Measurements from ENCODE around the gene CLASP2.
"Not testable (repeated sequence)": the region's sequence is repeated elsewhere in the genome, so short reads cannot be mapped to it uniquely, and the experiment has no call there.

The CLASP2 gene

GRCh38 chr3:33538678-33539339, 179.2 kb downstream of the CLASP2 start:
- DNase-seq = no peak

GRCh38 chr3:33537133-33537532, 180.9 kb downstream of the CLASP2 start:
- no peak for DNase-seq

DNA sequence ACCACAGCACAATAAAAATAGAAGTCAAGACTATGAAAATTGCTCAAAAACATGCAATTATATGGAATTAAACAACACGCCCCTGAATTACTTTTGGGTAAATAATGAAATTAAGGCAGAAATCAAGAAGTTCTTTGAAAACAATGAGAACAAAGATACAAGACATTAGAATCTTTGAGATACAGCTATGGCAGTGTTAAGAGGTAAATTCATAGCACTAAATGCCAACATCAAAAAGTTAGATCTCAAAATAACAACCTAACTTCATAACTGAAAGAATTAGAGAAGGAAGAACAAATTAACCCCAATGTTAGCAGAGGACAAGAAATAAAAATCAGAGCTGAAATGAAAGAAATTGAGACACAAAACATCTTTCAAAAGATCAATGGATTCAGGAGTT, 191.3 kb downstream of the CLASP2 start:
- DNase-seq = no peak

- no peak for DNase-seq
Observed at GRCh38 chr3:33525232-33525631, 192.8 kb downstream of the CLASP2 start.

DNA sequence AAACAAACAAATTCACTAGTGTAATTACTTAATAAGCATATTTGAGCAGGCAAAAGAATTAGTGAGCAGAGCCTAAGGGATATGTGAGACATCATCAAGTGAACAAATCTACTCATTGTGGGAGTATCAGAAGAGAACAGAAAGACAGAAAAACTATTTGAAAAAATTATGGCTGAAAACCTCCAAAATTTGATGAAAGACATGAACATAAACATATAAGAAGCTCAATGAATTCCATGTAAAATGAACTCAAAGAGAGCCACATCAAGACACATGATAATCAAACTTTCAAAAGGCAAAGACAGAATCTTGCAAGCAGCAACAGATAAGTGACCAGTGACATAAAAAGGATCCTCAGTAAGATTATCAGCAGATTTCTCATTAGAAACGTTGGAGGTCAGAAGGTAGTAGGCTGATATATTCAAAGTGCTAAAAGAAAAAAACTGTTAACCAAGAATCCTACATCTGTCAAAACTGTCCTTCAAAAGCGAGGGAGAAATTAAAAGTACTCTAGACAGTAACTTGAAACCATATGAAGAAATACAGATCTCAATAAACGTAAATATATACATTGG, 194.9 kb downstream of the CLASP2 start:
- DNase-seq = no peak

GRCh38 chr3:33521736-33522135, 196.3 kb downstream of the CLASP2 start:
- DNase-seq = no peak

GRCh38 chr3:33513262-33513863, 204.7 kb downstream of the CLASP2 start:
- DNase-seq = no peak

DNA sequence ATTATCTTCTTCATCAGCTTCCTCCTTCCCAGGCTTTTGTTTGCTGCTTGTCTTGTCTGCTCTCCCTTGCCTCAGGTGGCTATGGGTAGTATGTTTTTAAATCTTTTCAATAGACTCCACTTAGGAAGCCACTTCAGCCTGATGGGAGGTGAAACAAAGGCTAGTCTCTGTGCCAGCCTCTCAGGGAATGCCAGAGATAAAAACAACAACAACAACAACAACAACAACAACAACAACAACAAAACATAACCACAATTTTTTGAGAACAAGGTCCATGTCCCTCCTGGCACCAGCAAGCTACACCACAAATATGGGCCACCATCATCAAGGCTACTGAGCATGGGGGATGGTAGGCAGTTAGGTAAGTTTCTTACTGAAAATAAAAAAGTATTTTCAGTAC, 213.0 kb downstream of the CLASP2 start:
- no peak for DNase-seq

- no peak for DNase-seq
Observed at GRCh38 chr3:33496449-33496848, 221.6 kb downstream of the CLASP2 start.

- no peak for DNase-seq
Observed at GRCh38 chr3:33491721-33492120, 226.3 kb downstream of the CLASP2 start.

GRCh38 chr3:33490641-33491241, 227.3 kb downstream of the CLASP2 start:
- no peak for DNase-seq

DNA sequence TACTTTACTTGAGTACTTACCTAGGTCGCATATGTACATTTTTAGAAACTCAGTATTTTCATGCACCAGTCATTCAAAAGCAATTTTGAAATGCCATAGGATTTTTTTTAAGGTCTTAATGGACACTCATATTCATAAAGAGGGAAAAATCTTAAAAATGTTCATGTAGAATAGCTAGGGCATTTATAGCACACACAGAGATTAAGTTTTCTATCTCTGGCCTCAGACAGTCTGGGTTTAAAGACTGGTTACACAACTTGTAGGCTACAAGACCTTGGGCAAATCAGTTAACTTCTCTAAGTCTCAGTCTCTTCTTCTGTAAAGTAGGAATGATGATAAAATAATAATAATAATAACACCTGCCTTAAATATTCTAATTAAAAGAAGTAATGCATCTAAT, 229.4 kb downstream of the CLASP2 start:
- no peak for DNase-seq

GRCh38 chr3:33488246-33488645, 229.8 kb downstream of the CLASP2 start:
- no peak for DNase-seq

- DNase-seq = no peak
Observed at GRCh38 chr3:33482111-33482521, 235.9 kb downstream of the CLASP2 start.

DNA sequence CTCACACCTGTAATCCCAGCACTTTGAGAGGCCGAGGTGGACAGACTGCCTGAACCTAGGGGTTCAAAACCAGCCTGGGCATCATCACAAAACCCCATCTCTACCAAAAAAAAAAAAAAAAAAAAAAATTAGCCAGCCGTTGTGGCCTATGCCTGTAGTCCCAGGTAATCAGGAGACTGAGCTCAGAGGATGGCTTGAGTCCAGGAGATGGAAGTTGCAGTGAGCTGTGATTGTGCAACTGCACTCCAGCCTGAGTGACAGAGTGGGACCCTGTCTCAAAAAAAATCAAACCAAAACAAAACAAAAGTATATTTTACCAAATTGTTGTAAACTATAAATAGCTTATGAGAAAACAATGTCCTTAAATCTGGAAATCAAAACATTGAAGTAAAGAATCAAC, 243.2 kb downstream of the CLASP2 start:
- no peak for DNase-seq

DNA sequence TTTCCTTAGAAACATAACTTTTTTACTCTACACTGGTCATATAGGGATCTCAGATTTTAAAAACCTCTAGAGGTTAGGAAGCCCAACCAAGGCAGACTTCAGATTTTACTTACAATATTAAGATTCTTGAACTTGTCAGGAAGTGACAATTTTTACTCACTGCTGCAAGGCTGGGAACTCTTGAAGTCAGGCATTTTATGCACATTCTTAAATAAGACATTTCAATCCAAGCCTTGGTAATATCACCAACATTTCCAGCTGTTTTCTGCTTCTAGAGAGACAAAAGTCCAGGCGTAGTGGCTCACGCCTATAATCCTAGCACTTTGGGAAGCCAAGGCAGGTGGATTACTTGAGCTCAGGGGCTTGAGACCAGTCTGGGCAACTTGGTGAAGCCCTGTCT, 244.2 kb downstream of the CLASP2 start:
- DNase-seq = no peak

DNA sequence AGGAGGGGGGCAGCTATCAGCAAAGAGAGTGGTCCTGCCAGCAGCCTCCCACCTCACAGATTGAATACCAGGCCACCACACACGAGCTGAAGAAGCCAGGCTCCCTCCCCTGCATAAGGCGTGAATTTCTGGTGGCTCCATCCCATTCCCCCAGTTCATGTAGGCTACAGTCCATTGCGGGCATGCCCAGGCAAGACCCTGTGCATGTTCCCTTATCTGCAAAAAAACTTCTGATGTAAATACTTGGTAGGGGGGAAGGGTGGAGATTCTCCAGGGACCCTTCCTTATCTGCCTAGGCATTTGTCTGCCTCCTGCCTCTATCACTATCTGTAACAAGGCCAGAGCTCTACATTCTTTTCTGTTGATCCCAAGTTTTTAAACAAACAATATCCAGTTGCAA, 250.3 kb downstream of the CLASP2 start:
- no peak for DNase-seq

GRCh38 chr3:33461097-33461496, 257.0 kb downstream of the CLASP2 start:
- no peak for DNase-seq

DNA sequence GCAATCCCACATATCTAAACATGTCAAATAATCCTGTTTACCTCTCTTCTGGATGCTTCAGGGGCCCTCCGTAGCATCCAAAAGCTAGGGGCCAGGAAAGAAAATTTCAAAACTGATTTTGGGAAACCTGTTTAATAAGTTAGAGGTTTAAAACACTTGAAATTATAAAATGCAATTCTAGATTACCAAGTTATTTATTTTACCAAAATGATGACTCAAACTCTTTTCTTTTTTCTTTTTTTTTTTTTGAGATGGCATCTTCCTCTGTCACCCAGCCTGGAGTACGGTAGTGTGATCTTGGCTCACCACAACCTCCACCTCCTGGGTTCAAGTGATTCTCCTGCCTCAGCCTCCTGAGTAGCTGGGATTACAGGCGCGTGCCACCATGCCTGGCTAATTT, 258.5 kb downstream of the CLASP2 start:
- not testable (repeated sequence) for DNase-seq

GRCh38 chr3:33458446-33458845, 259.6 kb downstream of the CLASP2 start:
- DNase-seq = no peak

GRCh38 chr3:33456756-33457155, 261.3 kb downstream of the CLASP2 start:
- DNase-seq = no peak

DNA sequence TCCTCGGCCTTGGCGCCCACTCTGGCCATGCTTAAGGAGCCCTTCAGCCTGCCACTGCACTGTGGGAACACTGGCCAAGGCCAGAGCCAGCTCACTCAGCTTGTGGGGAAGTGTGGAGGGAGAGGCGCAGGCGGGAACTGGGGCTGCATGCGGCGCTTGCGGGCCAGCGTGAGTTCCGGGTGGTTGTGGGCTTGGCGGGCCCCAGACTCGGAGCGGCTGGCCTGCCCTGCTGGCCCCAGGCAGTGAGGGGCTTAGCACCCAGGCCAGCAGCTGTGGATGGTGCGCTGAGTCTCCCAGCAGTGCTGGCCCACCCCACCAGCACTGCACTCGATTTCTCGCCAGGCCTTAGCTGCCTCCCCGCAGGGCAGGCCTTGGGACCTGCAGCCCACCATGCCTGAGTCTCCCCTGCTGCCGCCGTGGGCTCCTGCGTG, 264.7 kb downstream of the CLASP2 start:
- no peak for DNase-seq

DNA sequence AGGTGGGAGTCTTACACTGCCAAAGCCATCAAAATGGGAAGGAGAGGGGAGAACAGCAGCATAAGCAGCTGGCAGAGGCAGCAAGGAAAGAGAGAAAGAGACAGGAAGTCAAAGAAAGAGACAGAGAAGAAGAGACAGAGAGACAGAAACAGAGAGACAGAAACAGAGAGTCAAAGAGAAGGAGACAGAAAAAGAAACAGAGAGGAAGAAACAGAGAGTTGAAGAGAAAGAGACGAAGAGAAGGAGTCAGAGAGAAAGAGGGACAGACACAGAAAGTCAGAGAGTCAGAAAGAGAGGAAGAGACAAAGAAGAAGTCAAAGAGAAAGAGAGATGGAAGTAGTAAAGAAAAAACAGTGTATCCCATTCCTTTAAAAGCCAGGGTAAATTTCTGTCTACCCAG, 266.1 kb downstream of the CLASP2 start:
- DNase-seq = not testable (repeated sequence)

GRCh38 chr3:33447958-33448357, 270.1 kb downstream of the CLASP2 start:
- DNase-seq = no peak
